Hepatic stellate cell (primary cell): Measurements from ENCODE around the gene TLE2.

Experiments used
- DNase-seq: peaks from one replicate; pipeline ENCODE4 v3.0.0; 2011; ENCODE audit warnings: low spot score

Gene TLE2

GRCh38 chr19:3036119-3036976, 7.3 kb upstream of the TLE2 start:
- peak; percentile 92 for DNase-seq

GRCh38 chr19:3035542-3036118, 6.5 kb upstream of the TLE2 start:
- peak; percentile 100 for DNase-seq

- DNase-seq = peak; percentile 50
Observed at GRCh38 chr19:3034656-3035541, 5.8 kb upstream of the TLE2 start.

GRCh38 chr19:3034406-3034655, 5.3 kb upstream of the TLE2 start:
- DNase-seq = no peak

GRCh38 chr19:3033595-3034405, 4.7 kb upstream of the TLE2 start:
- DNase-seq = no peak

- DNase-seq = no peak
Observed at GRCh38 chr19:3031607-3031867, 2.5 kb upstream of the TLE2 start.

GRCh38 chr19:3028305-3029064, 595 bp downstream of the TLE2 start:
- DNase-seq = no peak

- DNase-seq = no peak
Observed at GRCh38 chr19:3027981-3028304, 1.1 kb downstream of the TLE2 start.

GRCh38 chr19:3027292-3027691, 1.8 kb downstream of the TLE2 start:
- no peak for DNase-seq

GRCh38 chr19:3026768-3027167, 2.3 kb downstream of the TLE2 start:
- DNase-seq = no peak

- DNase-seq = no peak
Observed at GRCh38 chr19:3025549-3025886, 3.6 kb downstream of the TLE2 start.

GRCh38 chr19:3024870-3025548, 4.1 kb downstream of the TLE2 start:
- no peak for DNase-seq

GRCh38 chr19:3024509-3024869, 4.6 kb downstream of the TLE2 start:
- DNase-seq = no peak

- no peak for DNase-seq
Observed at GRCh38 chr19:3020321-3020960, 8.6 kb downstream of the TLE2 start.

GRCh38 chr19:3019211-3019854, 9.7 kb downstream of the TLE2 start:
- no peak for DNase-seq

- no peak for DNase-seq
Observed at GRCh38 chr19:3017923-3018322, 11.2 kb downstream of the TLE2 start.

- DNase-seq = no peak
Observed at GRCh38 chr19:3015126-3016057, 13.7 kb downstream of the TLE2 start.

- no peak for DNase-seq
Observed at GRCh38 chr19:3014135-3014534, 14.9 kb downstream of the TLE2 start.

GRCh38 chr19:3013263-3013725, 15.8 kb downstream of the TLE2 start:
- no peak for DNase-seq
